HEK293 (cell line): ENCODE measurements around the gene ERGIC1.

Experiments used
- CTCF ChIP-seq: fragments of 450-650 bp; formaldehyde crosslinking; IDR thresholded peaks from 2 replicates; pipeline ENCODE4 v1.5.1; 2016; ENCODE audit warnings: missing biosample characterization, missing genetic modification characterization
- PATZ1 ChIP-seq: fragments of 450-650 bp; formaldehyde crosslinking; IDR thresholded peaks from 2 replicates; pipeline ENCODE4 v1.5.1; 2016; ENCODE audit warnings: missing biosample characterization, missing genetic modification characterization
- PRDM6 ChIP-seq: fragments of 450-650 bp; formaldehyde crosslinking; IDR thresholded peaks from 2 replicates; pipeline ENCODE4 v1.5.1; 2017; ENCODE audit warnings: missing biosample characterization, missing genetic modification characterization
- REST ChIP-seq: fragments of 450-650 bp; formaldehyde crosslinking; IDR thresholded peaks from 2 replicates; pipeline ENCODE4 v1.5.1; 2016; ENCODE audit warnings: missing biosample characterization, missing genetic modification characterization
- TSHZ1 ChIP-seq: fragments of 450-650 bp; formaldehyde crosslinking; IDR thresholded peaks from 2 replicates; pipeline ENCODE4 v1.5.1; 2016; ENCODE audit warnings: missing biosample characterization, missing genetic modification characterization, borderline replicate concordance
- WT1 ChIP-seq: fragments of 450-650 bp; formaldehyde crosslinking; IDR thresholded peaks from 2 replicates; pipeline ENCODE4 v1.5.1; 2016; ENCODE audit warnings: missing biosample characterization, missing genetic modification characterization
- YY1 ChIP-seq: fragments of 450-650 bp; formaldehyde crosslinking; IDR thresholded peaks from 2 replicates; pipeline ENCODE4 v1.5.1; 2018; ENCODE audit warnings: missing biosample characterization, missing genetic modification characterization
- ZBTB1 ChIP-seq: fragments of 450-650 bp; formaldehyde crosslinking; IDR thresholded peaks from 2 replicates; pipeline ENCODE4 v1.5.1; 2016; ENCODE audit warnings: missing biosample characterization, missing genetic modification characterization
- ZNF140 ChIP-seq: fragments of 450-650 bp; formaldehyde crosslinking; IDR thresholded peaks from 2 replicates; pipeline ENCODE4 v1.5.1; 2016; ENCODE audit warnings: missing biosample characterization, missing genetic modification characterization
- ZNF18 ChIP-seq: fragments of 450-650 bp; formaldehyde crosslinking; IDR thresholded peaks from 2 replicates; pipeline ENCODE4 v1.5.1; 2016; ENCODE audit warnings: missing biosample characterization, missing genetic modification characterization
- ZNF266 ChIP-seq: fragments of 450-650 bp; formaldehyde crosslinking; IDR thresholded peaks from 2 replicates; pipeline ENCODE4 v1.5.1; 2016; ENCODE audit warnings: missing biosample characterization, missing genetic modification characterization, low read depth
- ZNF416 ChIP-seq: fragments of 450-650 bp; formaldehyde crosslinking; IDR thresholded peaks from 2 replicates; pipeline ENCODE4 v1.5.1; 2016; ENCODE audit warnings: missing biosample characterization, missing genetic modification characterization
- ZNF830 ChIP-seq: fragments of 450-650 bp; IDR thresholded peaks from 2 replicates; pipeline ENCODE4 v1.5.0; 2018; ENCODE audit warnings: missing biosample characterization, missing genetic modification characterization, low read depth, mild to moderate bottlenecking, moderate library complexity

GRCh38 chr5:173001229-173001841 lies 167.3 kb downstream of the ERGIC1 start:
- TF ChIP-seq TSHZ1 (tag by site-specific recombination) (no peak), CTCF (tag by site-specific recombination) (no peak), ZNF416 (tag by site-specific recombination) (no peak), PATZ1 (tag by site-specific recombination) (no peak), ZNF140 (tag by site-specific recombination) (no peak), PRDM6 (tag by site-specific recombination) (no peak), ZBTB1 (no peak), YY1 (no peak), ZNF18 (tag by site-specific recombination) (no peak), REST (tag by site-specific recombination) (no peak), ZNF830 (tag by site-specific recombination) (no peak), ZNF266 (tag by site-specific recombination) (no peak), WT1 (tag by site-specific recombination) (no peak)
